IPS DF 6.9 (cell line): ENCODE results near the gene FNTB.

Experiments used
- DNase-seq: peaks from one replicate; pipeline ENCODE4 v3.0.0-alpha.2; 2013; ENCODE audit warnings: low read depth, low spot score
- H3K27ac ChIP-seq: one replicate; pipeline ENCODE4 v1.5.1; 2013; ENCODE audit warnings: low read length, control low read depth
- H3K27me3 ChIP-seq: 2 replicates; pipeline ENCODE4 v1.6.1; 2013; ENCODE audit warnings: mild to moderate bottlenecking, low read length; ENCODE audit not compliant: control insufficient read depth, insufficient read depth
- H3K36me3 ChIP-seq: 2 replicates; pipeline ENCODE4 v1.6.1; 2013; ENCODE audit warnings: low read length; ENCODE audit not compliant: control insufficient read depth, insufficient read depth
- H3K4me1 ChIP-seq: 2 replicates; pipeline ENCODE4 v1.6.1; 2013; ENCODE audit warnings: low read length; ENCODE audit not compliant: control insufficient read depth, insufficient read depth
- H3K4me3 ChIP-seq: 2 replicates; pipeline ENCODE4 v1.5.1; 2013; ENCODE audit warnings: mild to moderate bottlenecking, low read length
- H3K9me3 ChIP-seq: 2 replicates; pipeline ENCODE4 v1.6.1; 2013; ENCODE audit warnings: low read length, inconsistent platforms; ENCODE audit not compliant: control insufficient read depth, insufficient read depth
- WGBS: extraction: QIAGEN DNeasy Blood & Tissue Kit; methylation state at CpG from one replicate; pipeline ENCODE4 v1.1.7; 2013; ENCODE audit warnings: mixed read lengths, missing lambda C conversion rate; ENCODE audit not compliant: insufficient read length, insufficient coverage; 5-methylcytosine and 5-hydroxymethylcytosine counted together

FNTB gene

GRCh38 chr14:64968167-64968566 is 18.5 kb upstream of the FNTB start:
- H3K36me3 ChIP-seq = no peaks in the 10 kb centered on the region
- peaks cover 13% of the 10 kb centered on the region for H3K4me1 ChIP-seq
- H3K27ac ChIP-seq = no peak overlapping the region
- no peak for DNase-seq
- no CpG with 5 or more reads among the region's 7 CpGs for WGBS
- no peaks in the 10 kb centered on the region for H3K27me3 ChIP-seq
- H3K9me3 ChIP-seq = no peaks in the 10 kb centered on the region
- H3K4me3 ChIP-seq = no peak overlapping the region

GRCh38 chr14:64968651-64969050 is 18.0 kb upstream of the FNTB start:
- DNase-seq = no peak
- Histone ChIP-seq H3K27me3 (no peaks in the 10 kb centered on the region), H3K36me3 (no peaks in the 10 kb centered on the region), H3K4me3 (no peak overlapping the region), H3K4me1 (peaks cover 13% of the 10 kb centered on the region), H3K27ac (no peak overlapping the region), H3K9me3 (no peaks in the 10 kb centered on the region)
- no CpG with 5 or more reads among the region's 6 CpGs for WGBS

DNA sequence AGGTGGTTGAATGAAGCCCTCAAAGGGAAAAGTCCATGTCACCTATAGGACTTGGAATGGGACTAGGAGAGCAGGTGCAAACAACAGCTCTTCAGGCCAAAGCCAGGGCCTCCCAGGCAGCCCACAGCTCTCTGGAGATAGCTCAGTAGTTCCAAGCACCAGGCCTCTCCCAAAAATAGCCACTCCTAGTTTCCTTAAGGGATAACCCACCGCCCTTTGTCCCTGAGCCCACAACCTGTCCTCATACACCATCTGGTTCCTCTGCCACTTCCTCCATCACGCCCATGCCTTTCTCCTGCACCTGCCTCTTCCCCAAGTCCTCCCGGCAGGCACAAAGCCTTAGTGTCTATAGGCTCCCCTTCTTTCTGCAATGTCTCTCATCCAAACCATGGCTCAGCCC is 16.7 kb upstream of the FNTB start:
- no peaks in the 10 kb centered on the region for H3K27me3 ChIP-seq
- H3K4me1 ChIP-seq = peaks cover 13% of the 10 kb centered on the region
- H3K4me3 ChIP-seq = no peak overlapping the region
- no CpG with 5 or more reads among the region's 3 CpGs for WGBS
- DNase-seq = no peak
- H3K36me3 ChIP-seq = no peaks in the 10 kb centered on the region
- H3K27ac ChIP-seq = no peak overlapping the region
- no peaks in the 10 kb centered on the region for H3K9me3 ChIP-seq

- DNase-seq = no peak
- H3K27ac ChIP-seq = no peak overlapping the region
These were observed 15.8 kb upstream of the FNTB start for GRCh38 chr14:64970776-64971477.

GRCh38 chr14:64971491-64971942 is 15.2 kb upstream of the FNTB start:
- no peak for DNase-seq
- peaks cover 13% of the 10 kb centered on the region for H3K4me1 ChIP-seq
- peak overlapping the region; percentile 72 for H3K4me3 ChIP-seq
- H3K36me3 ChIP-seq = no peaks in the 10 kb centered on the region
- WGBS = no CpG with 5 or more reads among the region's 31 CpGs
- H3K9me3 ChIP-seq = no peaks in the 10 kb centered on the region
- H3K27ac ChIP-seq = no peak overlapping the region
- H3K27me3 ChIP-seq = no peaks in the 10 kb centered on the region

More at GRCh38 chr14:64970776-64971477, 15.8 kb upstream of the FNTB start:
- no CpG with 5 or more reads among the region's 8 CpGs for WGBS
- Histone ChIP-seq H3K9me3 (no peaks in the 10 kb centered on the region), H3K4me3 (peak overlapping the region; percentile 72), H3K27me3 (no peaks in the 10 kb centered on the region), H3K36me3 (no peaks in the 10 kb centered on the region), H3K4me1 (peaks cover 13% of the 10 kb centered on the region)

- Histone ChIP-seq H3K27me3 (no peaks in the 10 kb centered on the region), H3K9me3 (no peaks in the 10 kb centered on the region), H3K36me3 (no peaks in the 10 kb centered on the region), H3K4me3 (peak within 1 kb of the TSS; percentile 72), H3K27ac (no peak within 1 kb of the TSS), H3K4me1 (peaks cover 16% of the 10 kb centered on the region)
- WGBS = no CpG with 5 or more reads among the region's 96 CpGs
- no peak for DNase-seq
These were observed 14.5 kb upstream of the FNTB start, which contains the start of gene RAB15 for GRCh38 chr14:64971943-64972791. TSS of gene RAB15 (minus strand) at chr14:64972336. CDS start at chr14:64972076, 260 bp downstream.

- WGBS = no CpG with 5 or more reads among the region's 8 CpGs
- no peak for DNase-seq
- Histone ChIP-seq H3K4me1 (peaks cover 16% of the 10 kb centered on the region), H3K27me3 (no peaks in the 10 kb centered on the region), H3K9me3 (no peaks in the 10 kb centered on the region), H3K36me3 (no peaks in the 10 kb centered on the region), H3K4me3 (no peak overlapping the region), H3K27ac (no peak overlapping the region)
These were observed 13.7 kb upstream of the FNTB start for GRCh38 chr14:64973026-64973442.

DNA sequence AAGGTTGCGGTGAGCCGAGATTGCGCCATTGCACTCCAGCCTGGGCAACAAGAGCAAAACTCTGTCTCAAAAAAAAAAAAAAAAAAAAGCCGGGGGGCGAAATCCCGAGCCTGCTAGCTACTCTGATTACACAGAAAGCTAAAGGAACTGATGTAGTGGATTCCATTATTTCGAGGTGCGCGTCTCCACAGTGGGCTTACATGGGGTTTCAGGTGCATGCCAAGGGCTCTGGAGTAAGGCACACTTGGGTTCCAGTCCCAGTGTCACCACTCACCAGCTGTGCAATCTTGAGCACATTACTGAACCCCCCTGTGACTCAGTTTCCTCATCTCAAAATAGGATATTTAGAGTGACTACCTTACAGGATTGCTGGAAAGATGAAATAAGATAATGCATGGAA is 12.9 kb upstream of the FNTB start:
- DNase-seq = no peak
- peaks cover 14% of the 10 kb centered on the region for H3K4me1 ChIP-seq
- no peaks in the 10 kb centered on the region for H3K27me3 ChIP-seq
- H3K4me3 ChIP-seq = no peak overlapping the region
- no peak overlapping the region for H3K27ac ChIP-seq
- no peaks in the 10 kb centered on the region for H3K36me3 ChIP-seq
- no peaks in the 10 kb centered on the region for H3K9me3 ChIP-seq
- WGBS = no CpG with 5 or more reads among the region's 9 CpGs

DNA sequence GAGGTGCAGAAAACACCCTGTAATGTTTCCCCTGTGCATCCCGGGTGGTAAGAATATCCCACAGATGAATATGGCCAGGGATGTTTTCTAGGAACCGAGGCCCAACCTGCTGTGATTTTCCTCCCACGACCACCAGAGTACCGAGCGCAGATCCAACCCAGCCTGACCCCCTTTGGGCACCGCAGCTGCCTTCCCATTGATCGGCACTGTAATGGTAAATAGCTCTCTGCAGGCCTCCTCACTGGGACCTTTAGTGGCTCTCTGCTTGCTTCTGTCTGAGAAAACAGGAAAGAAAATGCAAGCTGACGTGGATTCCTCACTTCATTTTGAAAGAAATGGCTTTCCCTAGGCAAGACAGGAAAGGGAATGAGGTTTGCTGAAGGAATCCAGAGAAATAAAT is 12.1 kb upstream of the FNTB start:
- Histone ChIP-seq H3K4me3 (no peak overlapping the region), H3K27me3 (no peaks in the 10 kb centered on the region), H3K36me3 (no peaks in the 10 kb centered on the region), H3K4me1 (peaks cover 14% of the 10 kb centered on the region), H3K9me3 (no peaks in the 10 kb centered on the region), H3K27ac (no peak overlapping the region)
- WGBS = no CpG with 5 or more reads among the region's 8 CpGs
- no peak for DNase-seq

DNA sequence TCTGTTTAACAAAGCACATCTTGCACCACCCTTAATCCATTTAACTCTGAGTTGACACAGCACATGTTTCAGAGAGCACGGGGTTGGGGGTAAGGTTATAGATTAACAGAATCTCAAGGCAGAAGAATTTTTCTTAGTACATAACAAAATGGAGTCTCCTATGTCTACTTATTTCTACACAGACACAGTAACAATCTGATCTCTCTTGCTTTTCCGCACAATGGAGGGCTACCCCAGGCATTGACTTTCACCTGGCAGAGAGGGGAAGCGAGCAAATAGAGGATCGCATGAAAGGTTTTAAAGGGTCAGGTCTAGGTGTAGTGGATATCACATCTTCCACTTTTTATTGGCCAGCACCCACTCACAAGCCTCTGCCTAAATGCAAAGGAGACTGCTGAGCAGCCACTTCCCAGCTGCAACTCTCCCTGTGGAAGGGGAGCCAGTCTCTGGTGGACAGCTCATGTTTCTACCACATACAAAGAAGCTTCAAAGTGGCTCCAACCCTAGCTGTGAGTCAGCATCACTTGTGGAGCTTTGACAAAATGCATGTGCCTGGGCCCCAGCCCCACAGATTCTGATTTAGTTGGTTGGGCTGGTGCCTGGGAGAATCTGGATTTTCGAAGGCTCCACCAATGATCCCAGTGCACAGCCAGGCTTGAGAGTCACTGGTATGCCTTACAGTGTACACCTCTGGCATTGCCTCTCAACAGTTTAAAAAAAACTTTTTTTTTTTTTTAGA is 7.2 kb upstream of the FNTB start:
- Histone ChIP-seq H3K36me3 (no peaks in the 10 kb centered on the region), H3K27me3 (no peaks in the 10 kb centered on the region), H3K9me3 (no peaks in the 10 kb centered on the region), H3K4me1 (peaks cover 4% of the 10 kb centered on the region; the same call in 1 of the 2 replicates), H3K27ac (no peak overlapping the region), H3K4me3 (no peak overlapping the region)
- WGBS = no CpG with 5 or more reads among the region's 5 CpGs
- DNase-seq = no peak
